Astrocyte of the hippocampus (primary cell): ENCODE measurements around the gene SELENOS.

Experiments
- DNase-seq: peaks from one replicate; pipeline ENCODE4 v3.0.0; 2011; ENCODE audit warnings: low read depth, low spot score

SELENOS gene

DNA sequence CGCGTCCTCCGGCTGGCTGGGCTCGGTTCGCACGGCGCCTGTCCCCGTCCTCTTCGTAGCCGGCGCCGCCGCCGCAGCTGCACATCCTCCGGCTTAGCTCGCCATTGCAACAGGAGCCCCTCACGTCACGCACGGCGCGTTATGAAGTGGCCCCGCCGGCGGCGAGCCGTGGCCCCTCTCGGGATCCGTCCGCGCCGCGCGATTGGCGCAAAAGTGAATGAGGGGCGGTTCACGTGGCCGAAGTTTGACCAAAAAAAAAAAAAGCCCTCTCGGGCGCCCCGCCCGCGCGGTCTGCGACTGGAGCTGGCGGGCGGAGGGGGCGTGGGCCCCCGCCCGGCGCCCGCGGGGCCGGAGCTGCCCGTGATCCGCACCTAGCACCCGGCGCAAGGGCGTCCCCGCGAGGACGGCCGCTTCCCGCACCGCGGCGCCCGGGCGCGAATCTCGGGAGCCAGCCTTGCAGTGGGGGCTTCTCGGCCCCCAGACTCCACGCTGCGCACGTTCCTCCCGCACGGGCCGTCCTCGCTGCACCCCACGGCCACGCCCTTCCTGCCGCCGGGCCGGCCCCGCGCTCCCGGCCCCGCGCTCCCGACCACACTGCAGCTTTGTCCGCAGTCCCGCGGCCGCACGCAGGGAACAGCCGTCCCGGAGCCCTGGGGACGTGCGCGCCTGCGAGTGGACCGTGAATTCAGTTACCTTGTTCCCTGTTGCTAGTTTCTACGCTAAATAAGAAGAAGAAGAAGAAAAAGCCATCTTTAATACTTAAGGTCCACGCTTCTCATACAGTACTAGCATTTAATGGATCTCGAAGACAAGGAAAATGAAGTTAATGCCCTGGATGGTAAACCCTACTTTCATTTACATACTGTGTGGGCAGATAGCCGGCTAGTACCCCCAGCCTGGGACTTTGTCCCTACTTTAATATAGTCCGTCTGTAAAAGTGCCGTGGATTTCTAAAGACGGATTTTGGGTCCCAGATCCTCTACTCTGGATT, 25.2 kb downstream of the SELENOS start, which contains the start of gene CHSY1:
Gene CHSY1, minus strand, starts transcription at position 219 of the 991 bp plus-strand sequence. CDS start 592 bp downstream, outside the sequence.
- peak; percentile 97 for DNase-seq

- peak; percentile 63 for DNase-seq
Measured at GRCh38 chr15:101250873-101251829, 26.1 kb downstream of the SELENOS start.

DNA sequence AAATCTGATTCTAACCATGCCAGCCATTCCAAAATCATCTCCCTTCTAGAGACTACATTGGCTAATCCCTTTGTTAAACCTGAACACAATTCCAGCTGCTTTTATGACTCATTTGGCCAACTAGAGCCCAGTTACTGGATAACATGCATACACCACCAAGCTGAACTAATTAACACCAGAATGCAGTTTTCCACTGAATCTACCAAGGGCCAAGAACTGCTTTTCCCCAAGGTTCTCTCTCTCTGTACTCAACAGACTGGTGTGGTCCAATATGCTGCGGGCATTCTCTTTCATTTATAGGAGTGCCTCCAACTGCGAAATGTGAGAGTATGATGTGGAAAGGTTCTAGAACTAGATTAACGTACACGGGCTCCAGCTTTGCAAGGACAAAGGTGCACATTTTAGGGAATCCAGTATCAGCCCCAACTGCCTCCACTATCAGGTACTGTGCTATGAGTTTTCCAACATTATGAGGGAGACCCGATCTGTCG, 26.9 kb downstream of the SELENOS start:
- DNase-seq: peak; percentile 84

DNA sequence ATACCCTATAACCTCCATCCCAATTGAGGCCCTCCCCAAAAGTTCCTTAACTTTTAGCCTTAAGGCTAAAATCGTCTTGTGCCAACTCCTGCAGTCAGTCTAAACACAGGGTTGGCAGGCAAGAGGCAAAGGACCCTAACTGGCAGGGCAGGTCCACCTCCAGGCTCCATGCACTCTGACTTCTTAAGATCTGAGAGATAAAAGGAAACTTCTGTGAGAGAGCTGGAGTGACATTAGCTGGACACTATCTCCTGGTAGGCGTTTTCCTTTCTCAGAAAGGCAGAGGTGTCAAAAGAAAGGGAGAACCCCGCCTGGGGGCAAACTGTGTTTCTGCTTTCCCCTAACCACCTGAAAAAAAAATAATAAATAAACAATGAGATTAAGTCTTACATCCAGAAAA, 29.0 kb downstream of the SELENOS start:
- no peak for DNase-seq

GRCh38 chr15:101246824-101247745, 30.2 kb downstream of the SELENOS start:
- DNase-seq: no peak

DNA sequence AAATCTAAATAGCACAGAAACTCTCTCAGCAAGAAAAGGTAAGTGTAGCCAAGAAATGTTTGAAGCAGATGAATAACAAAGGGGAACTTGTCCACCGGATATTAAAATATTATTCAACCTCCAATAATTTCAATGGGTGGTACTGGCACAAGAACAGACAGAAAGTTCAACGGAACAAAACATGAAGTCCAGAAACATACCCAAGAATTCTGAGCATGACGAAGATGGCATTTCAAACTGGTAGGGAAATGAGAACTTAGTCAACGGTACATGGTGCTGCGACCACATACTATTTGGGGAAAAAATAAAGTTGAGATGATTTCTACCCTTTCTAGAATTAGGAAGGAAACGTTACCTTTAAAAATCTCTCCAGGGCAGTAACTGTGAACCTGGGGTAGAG, 30.9 kb downstream of the SELENOS start:
- no peak for DNase-seq

DNA sequence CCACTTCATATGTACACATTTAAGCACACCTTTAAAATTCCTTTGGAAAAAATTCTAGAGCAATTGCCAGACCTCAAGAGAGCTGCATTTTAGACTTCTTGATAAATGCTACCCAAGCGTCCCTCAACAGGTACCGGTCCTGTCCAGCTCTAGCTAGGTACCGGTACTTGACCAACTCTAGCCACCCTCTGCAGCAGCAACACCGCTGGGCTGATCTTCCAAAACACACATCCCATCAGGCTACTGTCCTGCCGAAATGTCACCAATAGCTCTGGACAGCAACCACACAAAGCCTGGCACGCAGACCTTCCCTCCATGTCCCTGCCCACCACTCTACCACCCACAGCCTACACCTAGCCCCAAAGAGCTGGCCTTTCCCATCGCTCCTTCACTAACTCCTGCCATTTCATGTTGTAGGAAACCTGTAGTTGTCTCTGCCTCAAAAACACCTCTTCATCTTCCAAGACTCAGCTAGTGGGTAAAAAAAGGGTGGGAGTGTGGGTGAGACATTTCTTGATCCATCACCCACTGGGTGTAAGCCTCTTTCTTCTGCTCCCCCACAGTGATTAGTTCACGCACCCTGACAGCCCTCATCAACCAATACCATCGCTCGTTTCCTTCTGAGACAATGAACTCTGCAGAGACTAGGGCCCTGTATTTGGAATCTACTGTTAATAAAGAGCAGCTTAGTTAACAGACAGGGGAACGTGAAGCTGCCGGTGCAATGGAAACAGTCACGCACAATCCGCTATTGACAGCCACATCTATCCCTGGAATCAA, 32.2 kb downstream of the SELENOS start:
- DNase-seq: no peak

DNA sequence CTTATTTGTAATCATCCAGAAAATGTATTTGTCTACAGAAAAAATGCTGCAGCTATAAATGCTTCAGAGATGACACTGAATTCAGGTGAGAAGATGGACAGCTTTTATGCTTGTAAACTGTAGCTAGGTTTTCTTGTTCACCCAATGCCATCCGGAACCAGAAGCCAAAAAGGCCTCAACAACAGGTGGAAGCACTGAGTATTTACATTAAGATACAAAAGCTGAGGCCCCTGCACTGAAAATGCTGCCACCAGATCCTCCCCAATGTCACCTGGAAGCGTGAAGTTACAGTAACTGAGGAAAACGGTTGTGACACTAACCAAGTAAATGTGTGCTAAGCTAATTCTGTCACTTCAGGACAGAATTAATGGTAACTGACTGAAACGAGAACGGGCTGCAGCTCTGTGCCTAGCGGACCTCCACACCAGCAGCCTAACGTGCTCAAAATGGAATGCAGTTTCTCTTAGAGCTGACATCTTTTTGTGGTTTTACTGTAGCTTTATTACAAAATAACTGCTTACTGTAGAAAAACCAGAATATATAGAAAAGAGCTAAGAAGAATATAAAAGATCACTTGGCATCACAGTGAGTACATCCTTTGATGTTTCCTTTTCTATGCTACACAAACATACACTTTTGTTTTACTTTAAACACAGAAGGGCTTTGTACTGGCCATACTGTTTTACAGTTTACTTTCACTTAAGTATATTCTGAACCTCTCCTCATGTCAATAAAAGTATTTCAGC, 33.1 kb downstream of the SELENOS start:
- DNase-seq: peak; percentile 58

DNA sequence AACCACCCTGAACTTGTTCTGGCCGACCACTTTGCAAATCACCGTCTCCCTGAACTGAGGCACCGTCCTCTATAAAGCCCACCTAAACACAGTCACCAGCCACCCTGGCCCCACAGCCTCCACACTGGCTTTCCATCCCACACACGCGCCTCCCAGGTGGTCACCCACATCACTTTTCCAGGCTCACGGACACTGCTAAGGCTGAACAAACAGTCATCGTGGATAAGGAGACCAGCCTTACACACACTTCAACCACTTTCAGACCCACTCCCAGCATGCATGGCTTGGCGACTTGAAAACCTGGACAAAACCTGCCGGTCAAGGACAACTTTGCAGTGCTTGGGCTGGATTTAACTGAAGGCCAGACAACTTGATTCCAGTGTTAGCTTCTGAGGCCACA, 33.9 kb downstream of the SELENOS start:
- DNase-seq: peak; percentile 33

DNA sequence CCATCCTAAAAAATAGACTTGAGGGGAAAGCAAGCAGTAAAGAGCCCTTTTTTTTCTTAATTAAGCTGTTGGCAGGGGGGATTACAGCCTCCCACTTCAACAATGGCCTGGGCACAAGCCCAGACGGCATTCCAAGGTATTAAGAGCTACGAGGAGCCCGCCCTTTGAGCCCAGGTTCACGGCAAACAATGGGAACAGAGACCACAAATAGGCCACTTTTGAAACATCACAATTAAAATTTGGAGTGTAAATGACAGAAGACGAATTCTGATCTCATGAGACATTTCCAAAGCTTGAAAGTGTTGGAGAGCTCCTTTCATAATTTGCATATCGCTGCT, 34.3 kb downstream of the SELENOS start:
- peak; percentile 80 for DNase-seq

DNA sequence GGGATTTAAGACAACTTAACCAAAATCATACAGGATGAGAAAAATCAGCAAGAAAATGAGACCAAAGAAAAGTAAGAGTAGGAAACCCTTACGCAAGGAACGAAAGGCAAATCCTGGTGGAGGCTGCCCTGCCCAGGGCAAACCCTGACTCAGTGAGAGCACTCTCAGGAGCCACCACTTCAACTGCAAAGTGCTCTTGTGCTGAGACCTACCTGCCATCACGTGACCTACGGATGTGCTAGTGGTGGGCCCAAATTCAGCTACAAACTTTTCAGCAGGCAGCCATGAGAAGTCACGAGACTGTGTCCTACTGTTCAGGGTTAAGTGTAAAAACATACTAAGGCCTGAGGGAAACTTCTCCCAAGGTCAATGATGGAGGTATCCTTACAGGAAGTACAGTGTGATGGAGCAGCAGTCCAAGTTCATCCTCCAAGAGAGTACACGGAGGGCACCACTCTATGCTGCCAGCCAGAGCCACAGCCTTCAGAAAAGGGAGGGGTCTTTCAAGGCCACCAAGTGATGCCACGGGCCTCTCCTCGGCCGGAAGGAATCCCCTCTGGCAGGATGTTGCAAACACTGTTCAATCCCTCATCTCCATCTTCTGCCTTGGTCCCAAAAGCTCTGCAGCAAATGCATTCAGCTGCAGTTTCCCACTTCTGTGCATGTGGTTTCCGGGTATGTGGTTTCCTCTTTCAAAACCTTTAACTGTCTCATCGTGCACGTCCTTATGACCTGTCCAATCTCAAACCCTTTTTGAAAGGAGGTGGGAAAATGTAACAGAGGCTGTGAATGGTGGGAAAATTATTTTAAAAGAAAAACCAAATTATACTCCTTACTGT, 34.9 kb downstream of the SELENOS start:
- peak; percentile 67 for DNase-seq

- no peak for DNase-seq
Measured at GRCh38 chr15:101240358-101240757, 36.9 kb downstream of the SELENOS start.

DNA sequence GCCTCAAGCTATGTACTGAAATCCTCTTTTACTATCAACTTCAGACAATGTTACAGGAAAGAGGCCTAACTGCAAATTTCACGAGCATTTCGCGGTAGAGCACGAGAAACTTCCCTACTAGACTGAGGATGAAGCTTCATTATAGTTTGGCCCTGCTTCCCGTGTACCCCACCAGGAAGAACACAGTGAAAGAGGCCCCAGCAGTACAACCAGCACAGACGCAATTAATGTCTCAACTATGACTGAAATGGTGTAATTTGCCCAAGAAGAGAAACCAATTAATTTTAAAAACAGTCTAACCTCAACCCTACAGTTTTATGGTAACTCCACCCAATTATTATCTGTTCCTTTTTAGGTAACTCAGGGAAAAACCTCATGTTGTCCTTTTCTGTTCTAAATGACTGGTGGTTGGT, 37.6 kb downstream of the SELENOS start:
- no peak for DNase-seq

- DNase-seq: no peak
Measured at GRCh38 chr15:101237251-101237650, 40.0 kb downstream of the SELENOS start.

- no peak for DNase-seq
Measured at GRCh38 chr15:101233651-101234280, 43.5 kb downstream of the SELENOS start.

GRCh38 chr15:101232677-101233076, 44.6 kb downstream of the SELENOS start:
- no peak for DNase-seq

DNA sequence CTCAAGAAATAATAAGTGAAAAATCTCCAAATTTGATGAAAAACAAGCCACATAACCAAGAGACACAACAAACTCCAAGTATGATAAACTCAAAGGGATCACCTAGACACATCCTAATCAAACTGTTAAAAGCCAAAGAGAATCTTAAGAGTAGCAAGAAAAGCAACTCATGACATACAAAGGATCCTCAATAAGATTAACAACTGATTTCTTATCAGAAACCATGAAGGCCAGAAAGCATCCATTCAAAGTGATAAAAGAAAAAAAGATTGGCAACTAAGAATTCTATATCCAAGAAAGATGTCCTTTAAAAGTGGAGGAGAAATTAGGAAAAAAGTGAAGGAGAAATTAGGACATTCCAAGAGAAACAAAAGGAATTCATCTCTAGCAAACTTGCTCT, 49.0 kb downstream of the SELENOS start:
- DNase-seq: no peak

GRCh38 chr15:101225658-101226057, 51.6 kb downstream of the SELENOS start:
- DNase-seq: no peak
